GM12801 (cell line): Measurements from ENCODE around the gene APOB.

Source experiments
- TF ChIP-seq, protein P1 (sequence below): IDR thresholded peaks from one replicate; pipeline ENCODE4 v1.5.1; 2011; ENCODE audit warnings: control low read depth; ENCODE audit not compliant: insufficient read length; ENCODE audit errors: extremely low read depth

APOB gene

DNA sequence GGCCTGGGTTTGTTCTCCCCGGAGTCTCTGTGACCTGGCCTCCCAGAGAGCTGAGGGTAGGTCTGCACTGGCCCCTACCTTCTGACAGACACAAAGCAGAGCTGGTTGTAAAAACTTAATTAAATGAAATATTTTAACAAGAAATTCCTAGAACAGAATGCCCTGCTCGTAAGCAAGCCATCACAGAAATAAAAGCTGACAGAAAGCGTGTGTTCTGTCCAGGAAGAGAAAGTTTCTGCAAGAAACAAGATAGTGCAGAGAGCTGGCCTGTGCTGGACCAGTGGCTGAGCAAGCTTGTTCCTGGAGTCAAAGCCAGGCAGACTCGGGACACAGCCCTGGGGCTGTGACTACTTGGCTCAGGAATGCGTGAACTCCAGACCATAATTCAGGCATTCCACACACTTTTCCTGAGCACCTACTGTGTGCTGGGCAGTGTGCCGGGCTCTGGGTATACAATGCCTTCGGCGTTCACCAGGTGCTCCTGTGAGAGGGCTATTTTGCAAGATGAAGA, 51.6 kb downstream of the APOB start:
- TF ChIP-seq, protein P1, sequence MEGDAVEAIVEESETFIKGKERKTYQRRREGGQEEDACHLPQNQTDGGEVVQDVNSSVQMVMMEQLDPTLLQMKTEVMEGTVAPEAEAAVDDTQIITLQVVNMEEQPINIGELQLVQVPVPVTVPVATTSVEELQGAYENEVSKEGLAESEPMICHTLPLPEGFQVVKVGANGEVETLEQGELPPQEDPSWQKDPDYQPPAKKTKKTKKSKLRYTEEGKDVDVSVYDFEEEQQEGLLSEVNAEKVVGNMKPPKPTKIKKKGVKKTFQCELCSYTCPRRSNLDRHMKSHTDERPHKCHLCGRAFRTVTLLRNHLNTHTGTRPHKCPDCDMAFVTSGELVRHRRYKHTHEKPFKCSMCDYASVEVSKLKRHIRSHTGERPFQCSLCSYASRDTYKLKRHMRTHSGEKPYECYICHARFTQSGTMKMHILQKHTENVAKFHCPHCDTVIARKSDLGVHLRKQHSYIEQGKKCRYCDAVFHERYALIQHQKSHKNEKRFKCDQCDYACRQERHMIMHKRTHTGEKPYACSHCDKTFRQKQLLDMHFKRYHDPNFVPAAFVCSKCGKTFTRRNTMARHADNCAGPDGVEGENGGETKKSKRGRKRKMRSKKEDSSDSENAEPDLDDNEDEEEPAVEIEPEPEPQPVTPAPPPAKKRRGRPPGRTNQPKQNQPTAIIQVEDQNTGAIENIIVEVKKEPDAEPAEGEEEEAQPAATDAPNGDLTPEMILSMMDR = no peak

DNA sequence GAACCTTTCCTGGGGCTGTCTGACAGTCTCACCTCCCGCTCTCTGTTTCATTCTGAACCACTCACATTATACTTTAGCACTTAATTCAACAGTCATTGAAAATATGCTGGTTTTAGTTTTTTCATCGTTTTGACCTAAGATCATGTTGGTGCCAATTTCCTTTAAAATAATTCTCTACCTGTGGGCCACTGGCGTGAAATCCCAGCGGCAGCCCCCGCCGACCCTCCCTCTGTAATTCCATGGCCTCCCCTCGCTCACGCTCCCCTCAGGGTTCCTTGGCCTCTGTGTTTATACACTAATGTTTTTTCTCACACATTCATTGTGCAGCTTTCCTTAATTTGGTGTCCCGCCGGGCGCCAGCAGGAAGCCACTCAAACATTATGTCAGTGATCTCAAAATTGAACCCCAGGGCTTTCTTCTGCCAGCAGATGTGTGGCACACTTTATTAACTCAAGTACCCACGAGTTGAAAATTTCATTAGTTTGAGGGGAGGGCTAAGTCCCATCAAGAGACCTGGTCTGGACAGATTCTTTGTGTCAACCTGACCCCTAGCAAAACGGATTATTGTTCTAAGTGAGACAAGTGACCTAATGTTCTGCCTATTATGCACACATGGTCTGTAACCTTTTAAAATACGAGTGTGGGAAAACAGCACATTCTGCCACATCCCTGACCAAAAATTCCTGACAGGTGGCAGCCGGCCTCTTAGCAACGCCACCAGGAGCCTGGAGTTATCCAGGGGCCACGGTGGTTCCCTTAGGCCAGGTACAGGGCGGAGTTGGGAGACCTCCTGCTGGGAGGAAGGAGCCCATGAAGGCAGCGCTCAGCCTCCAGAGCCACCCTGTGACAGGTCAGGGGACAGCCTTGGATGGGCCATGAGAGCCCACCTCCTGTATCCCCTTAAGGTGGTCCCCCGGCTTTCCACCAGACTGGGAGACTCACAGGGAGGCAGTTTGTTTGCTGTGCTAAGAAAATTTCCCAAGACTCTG, 53.1 kb downstream of the APOB start:
- TF ChIP-seq, protein P1 = no peak

DNA sequence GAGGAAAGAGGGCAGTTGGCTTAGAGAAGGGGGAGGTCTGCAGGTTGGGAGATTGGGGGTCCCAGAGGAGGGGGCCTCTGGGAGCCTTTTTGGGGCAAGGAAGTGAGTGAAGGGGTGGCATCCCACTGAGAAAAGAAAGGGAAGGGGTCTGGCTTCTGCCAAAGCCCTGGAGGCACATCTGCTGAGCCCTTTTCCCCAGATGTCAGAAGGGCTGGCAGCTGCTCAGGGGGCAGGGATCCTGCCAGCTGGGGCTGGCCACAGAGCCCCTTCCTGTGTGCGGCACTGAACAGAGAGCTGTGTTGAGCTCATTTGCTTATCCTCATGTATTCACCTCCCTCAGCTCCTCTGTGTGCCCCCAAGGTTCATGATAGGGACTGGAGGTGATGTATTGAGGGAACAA, 54.5 kb downstream of the APOB start:
- TF ChIP-seq, protein P1 = no peak

GRCh38 chr2:20988905-20989304, 55.0 kb downstream of the APOB start:
- TF ChIP-seq, protein P1 = no peak

- TF ChIP-seq, protein P1 = no peak
These were observed 57.6 kb downstream of the APOB start for GRCh38 chr2:20986024-20986939.

- TF ChIP-seq, protein P1 = no peak
These were observed 58.8 kb downstream of the APOB start for GRCh38 chr2:20985062-20985461.

DNA sequence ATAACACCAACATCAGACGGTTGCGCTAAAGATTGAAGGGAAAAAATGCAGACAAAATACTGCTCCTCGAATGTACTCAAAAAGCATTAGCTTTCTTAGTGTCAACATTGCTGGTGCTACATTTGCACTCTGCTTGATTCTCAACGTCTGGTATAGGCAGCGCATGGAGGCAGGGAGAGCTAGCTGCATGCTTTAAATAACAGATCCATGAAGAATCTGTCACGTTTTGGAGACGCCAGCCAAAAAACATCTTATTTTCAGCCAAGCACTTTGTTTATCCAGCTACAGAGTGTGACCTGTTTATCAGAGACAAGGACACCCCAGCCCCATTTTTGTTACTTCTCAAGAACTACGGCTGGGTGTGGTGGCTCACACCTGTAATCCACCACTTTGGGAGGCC, 59.5 kb downstream of the APOB start:
- TF ChIP-seq, protein P1 = no peak
